IMR-90 (cell line): ENCODE data around the gene ZMYM2. TPM values are rescaled to one million over a fixed set of nuclear protein-coding genes. Genes with fewer than 3 reads are reported as not detected.

Experiments
- ATAC-seq: fragments of 200-7000 bp; cut with Tn5 transposase; 2 replicates; pipeline ENCODE4 v1.9.1; 2020; ENCODE audit warnings: low read depth, mild to moderate bottlenecking, moderate library complexity
- BruUV-seq: library from RNA; stranded (reverse); fragments of 400-500 nt; replicated peaks from 2 replicates; lab custom pipeline; 2021; lab: Mats Ljungman, UMichigan
- CTCF ChIA-PET: fragments of 300-600 bp; formaldehyde crosslinking; extraction: SDS; loops from one replicate; lab custom pipeline; 2021; ENCODE audit warnings: antibody characterized with exemption; lab: Yijun Ruan, JAX
- POLR2A ChIA-PET: fragments of 300-600 bp; sonication (Branson Sonifier 250); formaldehyde crosslinking; loops from one replicate; lab custom pipeline; 2022; ENCODE audit warnings: antibody characterized with exemption; ENCODE audit not compliant: unreplicated experiment; lab: Charles Lee
- DNase-seq: peaks from one replicate; pipeline ENCODE4 v3.0.0; 2013
- H2AFZ ChIP-seq: replicated peaks from 2 replicates; pipeline ENCODE3; 2013; ENCODE audit warnings: low read length, mild to moderate bottlenecking; ENCODE audit not compliant: poor library complexity
- H2AK5ac ChIP-seq: 2 replicates; pipeline ENCODE4 v1.6.1; 2013; ENCODE audit warnings: low read depth, low read length, inconsistent platforms
- H2AK9ac ChIP-seq: replicated peaks from 2 replicates; pipeline ENCODE3; 2013; ENCODE audit warnings: mild to moderate bottlenecking, low read depth, low read length, moderate library complexity; ENCODE audit not compliant: poor library complexity
- H2BK120ac ChIP-seq: 2 replicates; pipeline ENCODE4 v1.6.1; 2013; ENCODE audit warnings: low read depth, low read length, inconsistent platforms
- H2BK15ac ChIP-seq: 3 replicates; pipeline ENCODE4 v1.6.1; 2013; ENCODE audit warnings: low read depth, low read length, inconsistent platforms
- H2BK20ac ChIP-seq: 2 replicates; pipeline ENCODE4 v1.6.1; 2013; ENCODE audit warnings: low read depth, mild to moderate bottlenecking, inconsistent platforms, low read length, moderate library complexity
- H2BK5ac ChIP-seq: 2 replicates; pipeline ENCODE4 v1.6.1; 2013; ENCODE audit warnings: mild to moderate bottlenecking, low read depth, low read length, inconsistent platforms; ENCODE audit not compliant: poor library complexity, severe bottlenecking
- H3K14ac ChIP-seq: replicated peaks from 2 replicates; pipeline ENCODE4 v1.6.1; 2013; ENCODE audit warnings: low read depth, low read length, inconsistent platforms
- H3K18ac ChIP-seq: 2 replicates; pipeline ENCODE4 v1.6.1; 2013; ENCODE audit warnings: low read depth, low read length, control low read depth
- H3K23ac ChIP-seq: 2 replicates; pipeline ENCODE4 v1.6.1; 2013; ENCODE audit warnings: low read depth, low read length, inconsistent platforms
- H3K27ac ChIP-seq: 2 replicates; pipeline ENCODE4 v1.5.1; 2013; ENCODE audit warnings: mild to moderate bottlenecking, control low read depth, low read length; ENCODE audit not compliant: insufficient read depth
- H3K27me3 ChIP-seq: 2 replicates; pipeline ENCODE4 v1.6.1; 2013; ENCODE audit warnings: low read length; ENCODE audit not compliant: control insufficient read depth, insufficient read depth
- H3K36me3 ChIP-seq: 2 replicates; pipeline ENCODE4 v1.6.1; 2013; ENCODE audit warnings: low read length, mixed read lengths; ENCODE audit not compliant: control insufficient read depth, insufficient read depth
- H3K4ac ChIP-seq: 2 replicates; pipeline ENCODE4 v1.6.1; 2013; ENCODE audit warnings: low read depth, low read length, inconsistent platforms
- H3K4me1 ChIP-seq: 2 replicates; pipeline ENCODE4 v1.6.1; 2013; ENCODE audit warnings: low read length, mixed read lengths; ENCODE audit not compliant: control insufficient read depth, insufficient read depth
- H3K4me2 ChIP-seq: 2 replicates; pipeline ENCODE4 v1.6.1; 2013; ENCODE audit warnings: low read depth, mild to moderate bottlenecking, control low read depth, low read length, moderate library complexity
- H3K4me3 ChIP-seq: 2 replicates; pipeline ENCODE4 v1.5.1; 2013; ENCODE audit warnings: low read depth, mild to moderate bottlenecking, control low read depth, low read length, moderate library complexity; ENCODE audit not compliant: insufficient read depth
- H3K56ac ChIP-seq: 2 replicates; pipeline ENCODE4 v1.6.1; 2013; ENCODE audit warnings: low read length, inconsistent platforms; ENCODE audit not compliant: insufficient read depth; ENCODE audit errors: extremely low read depth
- H3K79me1 ChIP-seq, 2 experiments: 2 replicates each; pipeline ENCODE4 v1.6.1; 2013; ENCODE audit warnings: low read length in 2 of 2, inconsistent platforms in 1 of 2, low read depth in 1 of 2
- H3K9ac ChIP-seq: 2 replicates; pipeline ENCODE4 v1.6.1; 2013; ENCODE audit warnings: low read depth, low read length, control low read depth
- H3K9me1 ChIP-seq: 2 replicates; pipeline ENCODE4 v1.6.1; 2013; ENCODE audit warnings: low read length, inconsistent platforms; ENCODE audit not compliant: insufficient read depth
- H3K9me3 ChIP-seq: 2 replicates; pipeline ENCODE4 v1.6.1; 2013; ENCODE audit warnings: low read length; ENCODE audit not compliant: control insufficient read depth, insufficient read depth
- H4K20me1 ChIP-seq: 2 replicates; pipeline ENCODE4 v1.6.1; 2013; ENCODE audit warnings: low read length, inconsistent platforms; ENCODE audit not compliant: insufficient read depth
- H4K5ac ChIP-seq: 2 replicates; pipeline ENCODE4 v1.6.1; 2013; ENCODE audit warnings: mild to moderate bottlenecking, low read depth, low read length, control low read depth
- H4K8ac ChIP-seq, 2 experiments: 2 replicates each; pipeline ENCODE4 v1.6.1; 2013; ENCODE audit warnings: low read depth in 2 of 2, low read length in 2 of 2, control low read depth in 1 of 2, inconsistent platforms in 1 of 2
- H4K91ac ChIP-seq: 2 replicates; pipeline ENCODE4 v1.6.1; 2013; ENCODE audit warnings: low read depth, low read length, inconsistent platforms; ENCODE audit not compliant: insufficient read depth
- BHLHE40 ChIP-seq: fragments of 150-350 bp; IDR thresholded peaks from 2 replicates; pipeline ENCODE4 v1.6.1; 2016; ENCODE audit warnings: mild to moderate bottlenecking, low read depth, low read length
- CHD1 ChIP-seq: IDR thresholded peaks from 2 replicates; pipeline ENCODE4 v1.6.1; 2012; ENCODE audit warnings: low read depth, low read length, improper control_type of control experiment
- CTCF ChIP-seq: conservative IDR thresholded peaks from 2 replicates; pipeline ENCODE4 v1.5.1; 2012; ENCODE audit warnings: mild to moderate bottlenecking, low read depth, low read length, improper control_type of control experiment
- FOS ChIP-seq: fragments of 150-350 bp; IDR thresholded peaks from 2 replicates; pipeline ENCODE4 v1.6.1; 2016; ENCODE audit warnings: low read depth, low read length
- MAFK ChIP-seq: IDR thresholded peaks from 2 replicates; pipeline ENCODE4 v1.6.1; 2012; ENCODE audit warnings: low read depth, low read length, improper control_type of control experiment
- MAZ ChIP-seq: IDR thresholded peaks from 2 replicates; pipeline ENCODE4 v1.6.1; 2012; ENCODE audit warnings: low read depth, mild to moderate bottlenecking, low read length, improper control_type of control experiment, moderate library complexity, borderline replicate concordance
- MXI1 ChIP-seq: IDR thresholded peaks from 2 replicates; pipeline ENCODE4 v1.6.1; 2012; ENCODE audit warnings: low read depth, mild to moderate bottlenecking, low read length, moderate library complexity, borderline replicate concordance
- NFE2L2 ChIP-seq: fragments of 150-350 bp; IDR thresholded peaks from 2 replicates; pipeline ENCODE4 v1.6.1; 2016; ENCODE audit warnings: low read depth, mild to moderate bottlenecking, low read length
- RCOR1 ChIP-seq: IDR thresholded peaks from 2 replicates; pipeline ENCODE4 v1.6.1; 2012; ENCODE audit warnings: mild to moderate bottlenecking, low read length, improper control_type of control experiment; ENCODE audit not compliant: insufficient replicate concordance
- RFX5 ChIP-seq: IDR thresholded peaks from 2 replicates; pipeline ENCODE4 v1.8.0; 2012; ENCODE audit warnings: low read depth, mild to moderate bottlenecking, low read length, moderate library complexity
- SMC3 ChIP-seq: fragments of 150-350 bp; IDR thresholded peaks from 2 replicates; pipeline ENCODE4 v1.6.1; 2016; ENCODE audit warnings: low read depth, mild to moderate bottlenecking, antibody characterized with exemption, low read length, moderate library complexity
- USF2 ChIP-seq: fragments of 150-350 bp; IDR thresholded peaks from 2 replicates; pipeline ENCODE4 v1.6.1; 2017; ENCODE audit warnings: mild to moderate bottlenecking, antibody characterized with exemption, low read length, low read depth
- WGBS, 2 experiments: methylation state at CpG; one replicate each; pipeline versions ENCODE4 v1.1.5 to v1.1.7; 2013; ENCODE audit warnings: missing lambda C conversion rate in 2 of 2; ENCODE audit not compliant: insufficient read length in 1 of 2; ENCODE audit errors: extremely low coverage in 2 of 2; 5-methylcytosine and 5-hydroxymethylcytosine counted together
- dilution Hi-C: fragments of 300-500 bp; cut with HindIII; formaldehyde crosslinking; loops from one replicate; pipeline ENCODE4 v1.14.3; 2018; ENCODE audit warnings: low sequenced_read_pairs; ENCODE audit not compliant: unreplicated experiment
- in situ Hi-C: fragments of 300-500 bp; cut with MboI; formaldehyde crosslinking; loops from 3 replicates; pipeline ENCODE4 v1.14.3; 2019; ENCODE audit warnings: low sequenced_read_pairs, inconsistent platforms, mixed read lengths
- intact Hi-C: fragments of 100-400 bp; cut with micrococcal nuclease; formaldehyde crosslinking; loops from 2 replicates; pipeline ENCODE4 v1.10.0; 2022
- polyA plus RNA-seq, 3 experiments: library from polyadenylated mRNA; depleted of rRNA; stranded (reverse); fragments of >200 nt; gene quantifications; 2 replicates each; pipeline ENCODE4 v1.2.3, GENCODE V29; 2012; ENCODE audit warnings: low replicate concordance in 1 of 3
- total RNA-seq: library from RNA; depleted of rRNA; stranded (reverse); fragments of >200 nt; gene quantifications from 2 replicates; pipeline ENCODE4 v1.2.3, GENCODE V29; 2012
- TF ChIP-seq, protein P1 (sequence below): fragments of 150-350 bp; IDR thresholded peaks from 2 replicates; pipeline ENCODE4 v1.6.1; 2016; ENCODE audit warnings: low read depth, mild to moderate bottlenecking, low read length, moderate library complexity, borderline replicate concordance

ZMYM2 gene
- total and polyA plus RNA-seq, 2 of the 4 experiments (the other 2 are of a cell fraction) = 15.7 to 51.1 TPM

DNA sequence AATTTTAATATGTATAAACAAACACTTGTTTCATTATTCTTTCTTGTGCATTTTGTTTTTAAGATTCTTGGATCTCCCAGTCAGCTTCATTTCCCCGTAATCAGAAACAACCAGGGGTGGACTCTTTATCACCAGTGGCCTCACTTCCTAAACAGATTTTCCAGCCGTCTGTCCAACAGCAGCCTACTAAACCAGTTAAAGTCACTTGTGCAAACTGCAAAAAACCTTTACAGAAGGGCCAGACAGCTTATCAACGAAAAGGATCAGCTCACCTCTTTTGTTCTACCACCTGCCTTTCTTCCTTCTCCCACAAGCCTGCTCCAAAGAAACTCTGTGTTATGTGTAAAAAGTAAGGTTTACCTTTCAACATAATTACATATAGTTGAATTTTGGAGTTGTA lies 44.3 kb downstream of the ZMYM2 start:
- intact Hi-C loops (no loop called here), dilution Hi-C loops (no loop called here), in situ Hi-C loops (no loop called here)
- WGBS, 2 experiments = no CpG with 5 or more reads among the region's 3 CpGs
- POLR2A ChIA-PET = no interaction called here
- H4K20me1 ChIP-seq = peaks cover 38% of the 10 kb centered on the region
- H3K4me3 ChIP-seq = no peak overlapping the region
- no peak overlapping the region for H3K9ac ChIP-seq
- CTCF ChIA-PET = no interaction called here
- no peak overlapping the region for H2AK9ac ChIP-seq
- no peak overlapping the region for H2AFZ ChIP-seq
- no peaks in the 10 kb centered on the region for H3K27me3 ChIP-seq
- H3K36me3 ChIP-seq = peaks cover 37% of the 10 kb centered on the region
- no peaks in the 10 kb centered on the region; the same call in 1 of the 2 replicates for H3K9me1 ChIP-seq
- no peak overlapping the region for H3K27ac ChIP-seq
- TF ChIP-seq MAFK (no peak), RCOR1 (no peak), RFX5 (no peak), NFE2L2 (no peak), USF2 (no peak), MXI1 (no peak), CTCF (no peak), CHD1 (no peak), FOS (no peak), BHLHE40 (no peak), SMC3 (no peak), MAZ (no peak)
- TF ChIP-seq, protein P1, sequence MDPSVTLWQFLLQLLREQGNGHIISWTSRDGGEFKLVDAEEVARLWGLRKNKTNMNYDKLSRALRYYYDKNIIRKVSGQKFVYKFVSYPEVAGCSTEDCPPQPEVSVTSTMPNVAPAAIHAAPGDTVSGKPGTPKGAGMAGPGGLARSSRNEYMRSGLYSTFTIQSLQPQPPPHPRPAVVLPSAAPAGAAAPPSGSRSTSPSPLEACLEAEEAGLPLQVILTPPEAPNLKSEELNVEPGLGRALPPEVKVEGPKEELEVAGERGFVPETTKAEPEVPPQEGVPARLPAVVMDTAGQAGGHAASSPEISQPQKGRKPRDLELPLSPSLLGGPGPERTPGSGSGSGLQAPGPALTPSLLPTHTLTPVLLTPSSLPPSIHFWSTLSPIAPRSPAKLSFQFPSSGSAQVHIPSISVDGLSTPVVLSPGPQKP = no peak
- no peak overlapping the region for H2AK5ac ChIP-seq
- no peak overlapping the region for H3K18ac ChIP-seq
- no peak overlapping the region for H4K91ac ChIP-seq
- no TSS peak for BruUV-seq
- H2BK20ac ChIP-seq = no peak overlapping the region
- H3K4me2 ChIP-seq = no peak overlapping the region
- H3K14ac ChIP-seq = no peak overlapping the region
- no peak overlapping the region for H3K56ac ChIP-seq
- no peak overlapping the region for H4K5ac ChIP-seq
- no peak overlapping the region for H3K4ac ChIP-seq
- H3K4me1 ChIP-seq = peaks cover 10% of the 10 kb centered on the region
- H2BK120ac ChIP-seq = no peak overlapping the region
- no peak overlapping the region for H2BK15ac ChIP-seq
- H2BK5ac ChIP-seq = no peak overlapping the region
- DNase-seq (no peak), ATAC-seq (no peak)
- H4K8ac ChIP-seq = no peak overlapping the region
- no peaks in the 10 kb centered on the region for H3K9me3 ChIP-seq
- H3K79me1 ChIP-seq = peaks cover 18 to 57% of the 10 kb centered on the region in 2 experiments
- H3K23ac ChIP-seq = no peak overlapping the region
